HL-60 (cell line): ENCODE data around the gene UVSSA.

Experiments
- DNase-seq, 2 experiments: peaks; one replicate each; pipeline ENCODE4 v3.0.0-alpha.2; 2010 to 2020; ENCODE audit warnings: low read depth in 1 of 2, low spot score in 1 of 2
- H3K27ac ChIP-seq: fragments of 250-450 bp; sonication (Bioruptor Pico); replicated peaks from 2 replicates; pipeline ENCODE4 v1.5.1; 2020; ENCODE audit warnings: mild to moderate bottlenecking, moderate library complexity
- H3K27me3 ChIP-seq: fragments of 250-450 bp; sonication (Bioruptor Pico); 2 replicates; pipeline ENCODE4 v1.5.1; 2021; ENCODE audit warnings: mild to moderate bottlenecking, moderate library complexity; ENCODE audit not compliant: insufficient read depth, poor library complexity, severe bottlenecking
- H3K4me3 ChIP-seq: replicated peaks from 2 replicates; pipeline ENCODE4 v1.5.1; 2011; ENCODE audit warnings: mild to moderate bottlenecking, control low read depth, low read length; ENCODE audit not compliant: insufficient read depth
- GABPA ChIP-seq: IDR thresholded peaks from 2 replicates; pipeline ENCODE4 v1.6.1; 2012; ENCODE audit warnings: low read depth
- POLR2AphosphoS5 ChIP-seq: IDR thresholded peaks from 2 replicates; pipeline ENCODE4 v1.6.1; 2012; ENCODE audit warnings: low read depth
- SPI1 ChIP-seq: IDR thresholded peaks from 2 replicates; pipeline ENCODE4 v1.6.1; 2012; ENCODE audit warnings: low read depth, mild to moderate bottlenecking, borderline replicate concordance
- TF ChIP-seq, protein P1 (sequence below): IDR thresholded peaks from 2 replicates; pipeline ENCODE4 v1.6.1; 2012; ENCODE audit warnings: low read depth; ENCODE audit not compliant: insufficient replicate concordance
- TF ChIP-seq, protein P2 (sequence below): IDR thresholded peaks from one replicate; pipeline ENCODE4 v1.5.1; 2011; ENCODE audit warnings: low read length, control low read depth, inconsistent platforms; ENCODE audit not compliant: insufficient read depth

Gene UVSSA

DNA sequence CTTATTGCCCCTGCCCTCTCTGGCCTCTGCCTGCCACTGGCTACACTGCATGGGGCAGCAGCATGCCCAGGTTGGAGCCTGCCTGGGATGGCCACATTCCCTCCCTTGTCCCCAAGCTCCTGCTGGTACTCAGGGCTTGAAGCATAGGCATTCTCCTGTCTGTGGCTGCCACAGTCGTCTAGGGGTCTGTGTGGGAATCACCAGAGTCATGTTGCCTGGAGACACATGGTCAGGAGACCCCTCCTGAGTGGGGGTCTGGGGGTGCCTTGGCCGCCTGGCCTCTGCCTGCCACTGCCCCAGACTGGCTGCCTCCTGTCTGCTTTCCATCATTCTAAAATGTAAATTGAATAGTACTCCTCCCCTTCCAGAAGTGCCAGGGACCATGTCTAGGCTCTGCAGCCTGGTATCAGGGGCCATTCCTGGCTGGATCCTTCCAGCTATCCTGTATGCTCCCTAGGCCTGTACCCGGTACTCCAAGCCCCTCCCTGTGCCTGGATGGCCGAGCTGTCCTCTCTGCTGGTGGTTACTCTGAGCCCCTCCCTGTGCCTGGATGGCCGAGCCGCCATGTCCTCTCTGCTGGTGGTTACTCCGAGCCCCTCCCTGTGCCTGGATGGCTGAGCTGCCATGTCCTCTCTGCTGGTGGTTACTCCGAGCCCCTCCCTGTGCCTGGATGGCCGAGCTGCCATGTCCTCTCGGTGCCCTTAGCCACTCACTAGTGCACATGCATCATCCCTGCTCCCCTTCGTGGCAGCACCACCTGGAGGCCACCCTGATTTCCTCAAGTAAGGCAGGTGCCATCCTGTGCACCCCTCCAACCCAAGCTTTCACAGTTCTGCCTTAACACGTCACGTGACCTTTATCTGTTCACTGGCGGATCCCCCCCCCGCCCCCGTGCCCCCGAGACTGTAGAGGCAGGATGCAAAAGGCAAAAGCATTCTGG, 64.7 kb downstream of the UVSSA start:
- H3K27me3 ChIP-seq = peaks cover 10% of the 10 kb centered on the region
- H3K4me3 ChIP-seq = no peak overlapping the region
- TF ChIP-seq POLR2AphosphoS5 (no peak), GABPA (no peak), SPI1 (no peak)
- TF ChIP-seq, protein P1, sequence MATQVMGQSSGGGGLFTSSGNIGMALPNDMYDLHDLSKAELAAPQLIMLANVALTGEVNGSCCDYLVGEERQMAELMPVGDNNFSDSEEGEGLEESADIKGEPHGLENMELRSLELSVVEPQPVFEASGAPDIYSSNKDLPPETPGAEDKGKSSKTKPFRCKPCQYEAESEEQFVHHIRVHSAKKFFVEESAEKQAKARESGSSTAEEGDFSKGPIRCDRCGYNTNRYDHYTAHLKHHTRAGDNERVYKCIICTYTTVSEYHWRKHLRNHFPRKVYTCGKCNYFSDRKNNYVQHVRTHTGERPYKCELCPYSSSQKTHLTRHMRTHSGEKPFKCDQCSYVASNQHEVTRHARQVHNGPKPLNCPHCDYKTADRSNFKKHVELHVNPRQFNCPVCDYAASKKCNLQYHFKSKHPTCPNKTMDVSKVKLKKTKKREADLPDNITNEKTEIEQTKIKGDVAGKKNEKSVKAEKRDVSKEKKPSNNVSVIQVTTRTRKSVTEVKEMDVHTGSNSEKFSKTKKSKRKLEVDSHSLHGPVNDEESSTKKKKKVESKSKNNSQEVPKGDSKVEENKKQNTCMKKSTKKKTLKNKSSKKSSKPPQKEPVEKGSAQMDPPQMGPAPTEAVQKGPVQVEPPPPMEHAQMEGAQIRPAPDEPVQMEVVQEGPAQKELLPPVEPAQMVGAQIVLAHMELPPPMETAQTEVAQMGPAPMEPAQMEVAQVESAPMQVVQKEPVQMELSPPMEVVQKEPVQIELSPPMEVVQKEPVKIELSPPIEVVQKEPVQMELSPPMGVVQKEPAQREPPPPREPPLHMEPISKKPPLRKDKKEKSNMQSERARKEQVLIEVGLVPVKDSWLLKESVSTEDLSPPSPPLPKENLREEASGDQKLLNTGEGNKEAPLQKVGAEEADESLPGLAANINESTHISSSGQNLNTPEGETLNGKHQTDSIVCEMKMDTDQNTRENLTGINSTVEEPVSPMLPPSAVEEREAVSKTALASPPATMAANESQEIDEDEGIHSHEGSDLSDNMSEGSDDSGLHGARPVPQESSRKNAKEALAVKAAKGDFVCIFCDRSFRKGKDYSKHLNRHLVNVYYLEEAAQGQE = no peak
- DNase-seq = no peak
- no peak overlapping the region for H3K27ac ChIP-seq

DNA sequence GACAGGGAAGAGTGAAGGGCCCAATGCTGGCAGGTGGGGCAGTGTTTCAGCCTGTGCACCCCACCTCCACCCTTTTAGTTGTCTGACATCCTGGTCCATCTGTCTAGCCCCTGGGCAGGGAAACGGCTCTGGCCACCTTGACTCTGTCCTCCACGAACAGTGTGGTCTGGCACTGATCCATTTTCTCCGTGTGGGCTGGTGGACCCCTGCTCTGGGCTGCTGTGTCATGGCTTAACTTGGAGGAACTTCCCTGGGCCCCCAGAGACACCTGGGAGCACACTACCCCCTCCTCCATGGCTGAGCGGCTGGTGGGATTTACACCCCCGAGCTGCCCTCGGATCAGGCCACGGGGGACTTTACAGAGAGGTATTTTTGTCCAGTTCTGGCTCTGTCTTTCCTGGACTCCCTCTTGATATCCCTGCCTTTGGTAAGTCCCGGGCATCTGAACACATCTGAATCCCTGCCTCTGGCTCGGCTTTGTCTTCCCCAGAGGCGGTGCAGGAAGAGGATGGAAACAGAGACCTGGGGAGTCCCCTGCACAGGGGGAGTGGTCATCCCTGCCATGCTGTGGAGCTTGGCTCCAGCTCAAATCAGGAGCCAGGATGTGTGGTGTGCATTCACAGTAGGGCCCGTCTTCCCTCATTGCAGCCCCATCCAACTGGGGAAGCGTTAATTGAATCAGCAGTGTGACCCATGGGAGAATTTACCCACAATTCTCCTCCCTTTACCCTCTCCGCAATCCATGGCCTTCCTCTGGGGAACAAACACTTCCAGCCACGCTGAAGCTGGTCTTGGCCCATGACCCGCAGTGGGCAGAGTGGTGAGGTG, 65.6 kb downstream of the UVSSA start:
- no peak for DNase-seq
- Histone ChIP-seq H3K27ac (no peak overlapping the region), H3K4me3 (no peak overlapping the region), H3K27me3 (peaks cover 5% of the 10 kb centered on the region)
- TF ChIP-seq, protein P1 = peak; percentile 17
- TF ChIP-seq, protein P2, sequence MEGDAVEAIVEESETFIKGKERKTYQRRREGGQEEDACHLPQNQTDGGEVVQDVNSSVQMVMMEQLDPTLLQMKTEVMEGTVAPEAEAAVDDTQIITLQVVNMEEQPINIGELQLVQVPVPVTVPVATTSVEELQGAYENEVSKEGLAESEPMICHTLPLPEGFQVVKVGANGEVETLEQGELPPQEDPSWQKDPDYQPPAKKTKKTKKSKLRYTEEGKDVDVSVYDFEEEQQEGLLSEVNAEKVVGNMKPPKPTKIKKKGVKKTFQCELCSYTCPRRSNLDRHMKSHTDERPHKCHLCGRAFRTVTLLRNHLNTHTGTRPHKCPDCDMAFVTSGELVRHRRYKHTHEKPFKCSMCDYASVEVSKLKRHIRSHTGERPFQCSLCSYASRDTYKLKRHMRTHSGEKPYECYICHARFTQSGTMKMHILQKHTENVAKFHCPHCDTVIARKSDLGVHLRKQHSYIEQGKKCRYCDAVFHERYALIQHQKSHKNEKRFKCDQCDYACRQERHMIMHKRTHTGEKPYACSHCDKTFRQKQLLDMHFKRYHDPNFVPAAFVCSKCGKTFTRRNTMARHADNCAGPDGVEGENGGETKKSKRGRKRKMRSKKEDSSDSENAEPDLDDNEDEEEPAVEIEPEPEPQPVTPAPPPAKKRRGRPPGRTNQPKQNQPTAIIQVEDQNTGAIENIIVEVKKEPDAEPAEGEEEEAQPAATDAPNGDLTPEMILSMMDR = no peak

DNA sequence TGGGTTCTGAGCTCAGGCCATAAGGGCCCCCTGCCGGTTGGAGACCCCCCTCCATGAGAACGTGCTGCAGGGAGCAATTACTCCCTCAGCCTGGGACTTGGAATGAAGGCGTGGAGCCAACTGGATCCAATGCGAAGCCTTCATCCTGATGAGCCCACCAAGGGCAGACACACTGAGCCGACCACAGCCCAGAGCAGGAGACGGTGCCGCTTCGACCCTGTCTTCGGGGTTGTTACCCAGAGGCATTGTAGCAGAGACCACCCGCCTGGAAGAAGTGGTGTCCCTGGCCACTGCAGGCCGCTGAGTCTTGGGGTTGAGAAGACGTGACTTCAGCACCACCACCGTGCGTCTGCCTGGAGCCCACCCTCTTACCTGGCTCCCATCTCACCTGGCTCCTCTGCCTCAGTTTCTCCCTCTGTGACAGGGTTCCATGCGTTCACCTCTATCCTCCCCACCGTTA, 66.2 kb downstream of the UVSSA start:
- H3K4me3 ChIP-seq = no peak overlapping the region
- TF ChIP-seq POLR2AphosphoS5 (no peak), SPI1 (no peak), GABPA (no peak)
- TF ChIP-seq, protein P2 = no peak
- peaks cover 5% of the 10 kb centered on the region for H3K27me3 ChIP-seq
- no peak for DNase-seq
- no peak overlapping the region for H3K27ac ChIP-seq
